ENCODE measurements around the gene RNASE11.

GRCh38 chr14:20610002-20610765 is 22.4 kb upstream of the RNASE11 start:
- TF ChIP-seq CTCF (conservative IDR thresholded peaks at IDR 0.05; ENCODE audit: low read depth, low read length) (no peak), EZH2 (IDR thresholded peaks at IDR 0.05; ENCODE audit: borderline replicate concordance, low read depth, low read length, poor library complexity, severe bottlenecking) (no peak)

Data from A673 (cell line).